SK-N-MC (cell line): Measurements from ENCODE around the gene CXCL16.
"Not testable (repeated sequence)": the region's sequence is repeated elsewhere in the genome, so short reads cannot be mapped to it uniquely, and the experiment has no call there.

Experiments
- EZH2 ChIP-seq: fragments of 200-600 bp; sonication (generic); IDR thresholded peaks from one replicate; pipeline ENCODE4 v1.6.1; 2017; ENCODE audit warnings: antibody characterized with exemption
- POLR2AphosphoS5 ChIP-seq: IDR thresholded peaks from 2 replicates; pipeline ENCODE4 v1.6.1; 2012; ENCODE audit warnings: mild to moderate bottlenecking, low read depth, low read length, borderline replicate concordance

DNA sequence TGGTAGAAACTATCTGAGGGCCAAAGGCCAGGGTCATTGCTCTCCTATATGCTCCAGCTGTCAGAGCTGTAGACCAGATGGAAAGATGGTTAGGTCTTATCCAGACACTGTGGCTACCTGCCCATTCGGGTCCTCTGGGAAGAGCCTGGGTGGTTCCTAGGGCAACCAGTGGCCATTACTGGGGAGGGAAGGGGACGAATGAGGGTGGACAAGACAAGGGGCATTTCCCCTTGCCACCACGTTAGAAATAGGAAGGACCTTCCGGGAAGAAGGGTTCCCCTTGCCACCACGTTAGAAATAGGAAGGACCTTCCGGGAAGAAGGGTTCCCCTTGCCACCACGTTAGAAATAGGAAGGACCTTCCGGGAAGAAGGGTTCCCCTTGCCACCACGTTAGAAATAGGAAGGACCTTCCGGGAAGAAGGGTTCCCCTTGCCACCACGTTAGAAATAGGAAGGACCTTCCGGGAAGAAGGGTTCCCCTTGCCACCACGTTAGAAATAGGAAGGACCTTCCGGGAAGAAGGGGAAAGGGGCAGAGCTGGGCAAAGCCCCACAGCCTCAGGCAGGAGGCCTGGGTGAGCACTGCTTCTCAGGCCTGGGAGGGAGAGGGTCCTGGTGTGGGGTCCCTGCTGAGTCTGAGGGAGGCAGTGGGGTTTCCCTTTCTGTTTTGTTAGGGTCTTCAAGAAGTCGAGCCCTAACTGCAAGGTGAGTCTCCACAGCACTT is 25.2 kb downstream of the CXCL16 start:
- TF ChIP-seq EZH2, POLR2AphosphoS5: not testable (repeated sequence)
